PC-3 (cell line): ENCODE results near the gene IGFBP3. TPM values are rescaled to one million over a fixed set of nuclear protein-coding genes. Genes with fewer than 3 reads are reported as not detected.

ENCODE experiments used
- ATAC-seq: fragments of 200-7000 bp; cut with Tn5 transposase; 2 replicates; pipeline ENCODE4 v1.9.1; 2020; ENCODE audit warnings: mild to moderate bottlenecking, moderate library complexity
- BruUV-seq: library from RNA; stranded (reverse); fragments of 400-500 nt; replicated peaks from 2 replicates; lab custom pipeline; 2021; lab: Mats Ljungman, UMichigan
- CTCF ChIA-PET: fragments of 300-600 bp; sonication (Branson Sonifier 250); formaldehyde crosslinking; loops from one replicate; lab custom pipeline; 2022; ENCODE audit warnings: antibody characterized with exemption; lab: Charles Lee
- POLR2A ChIA-PET: fragments of 300-600 bp; sonication (Branson Sonifier 250); formaldehyde crosslinking; loops from one replicate; lab custom pipeline; 2022; ENCODE audit warnings: antibody characterized with exemption; ENCODE audit not compliant: unreplicated experiment; lab: Charles Lee
- DNase-seq: peaks from one replicate; pipeline ENCODE4 v3.0.0-alpha.2; 2015
- H2AFZ ChIP-seq: fragments of 300-600 bp; sonication (generic); 2 replicates; pipeline ENCODE4 v1.6.0; 2016; ENCODE audit warnings: antibody characterized with exemption, low read length
- H3F3A ChIP-seq: fragments of 300-600 bp; sonication (generic); one replicate; pipeline ENCODE4 v1.6.0; 2017; ENCODE audit warnings: antibody characterized with exemption, low read length, control low read depth, mild to moderate bottlenecking; ENCODE audit not compliant: unreplicated experiment
- H3K27ac ChIP-seq: fragments of 300-600 bp; sonication (generic); 2 replicates; pipeline ENCODE4 v1.5.1; 2016; ENCODE audit warnings: mild to moderate bottlenecking, low read length
- H3K27me3 ChIP-seq: fragments of 300-600 bp; sonication (generic); 2 replicates; pipeline ENCODE4 v1.6.1; 2016; ENCODE audit warnings: low read length, mixed read lengths
- H3K36me3 ChIP-seq: fragments of 300-600 bp; sonication (generic); 2 replicates; pipeline ENCODE4 v1.6.1; 2016; ENCODE audit warnings: low read depth, mixed run types, low read length, mixed read lengths
- H3K4me1 ChIP-seq: fragments of 300-600 bp; sonication (generic); 2 replicates; pipeline ENCODE4 v1.5.1; 2016; ENCODE audit warnings: low read length; ENCODE audit not compliant: insufficient read depth
- H3K4me2 ChIP-seq: fragments of 300-600 bp; sonication (generic); 2 replicates; pipeline ENCODE4 v1.6.0; 2016; ENCODE audit warnings: low read length
- H3K4me3 ChIP-seq: fragments of 300-600 bp; sonication (generic); 2 replicates; pipeline ENCODE4 v1.5.1; 2016; ENCODE audit warnings: mild to moderate bottlenecking, low read length, mixed read lengths
- H3K79me2 ChIP-seq: fragments of 300-600 bp; sonication (generic); 2 replicates; pipeline ENCODE4 v1.6.1; 2017; ENCODE audit warnings: low read length, mixed read lengths
- H3K9ac ChIP-seq: fragments of 300-600 bp; sonication (generic); 2 replicates; pipeline ENCODE4 v1.6.0; 2016; ENCODE audit warnings: mild to moderate bottlenecking, low read length
- H3K9me2 ChIP-seq: fragments of 300-600 bp; sonication (generic); replicated peaks from 2 replicates; pipeline ENCODE4 v1.6.1; 2016; ENCODE audit warnings: mixed run types, low read length, mixed read lengths
- H3K9me3 ChIP-seq: fragments of 300-600 bp; sonication (generic); 2 replicates; pipeline ENCODE4 v1.6.1; 2016; ENCODE audit warnings: low read length, mixed read lengths
- H4K20me1 ChIP-seq: fragments of 300-600 bp; sonication (generic); 2 replicates; pipeline ENCODE4 v1.6.1; 2016; ENCODE audit warnings: low read length, mixed read lengths
- CTCF ChIP-seq: fragments of 300-600 bp; sonication (generic); conservative IDR thresholded peaks from 2 replicates; pipeline ENCODE4 v1.5.1; 2017; ENCODE audit warnings: antibody characterized with exemption, low read depth, mild to moderate bottlenecking, low read length
- EZH2 ChIP-seq: fragments of 300-600 bp; sonication (generic); IDR thresholded peaks from one replicate; pipeline ENCODE4 v1.6.1; 2017; ENCODE audit warnings: antibody characterized with exemption, mild to moderate bottlenecking, low read length; ENCODE audit not compliant: unreplicated experiment
- EZH2phosphoT487 ChIP-seq: fragments of 300-600 bp; sonication (generic); IDR thresholded peaks from 2 replicates; pipeline ENCODE4 v1.6.1; 2018; ENCODE audit warnings: mild to moderate bottlenecking, antibody characterized with exemption, low read length, borderline replicate concordance
- intact Hi-C: fragments of 100-400 bp; cut with micrococcal nuclease; formaldehyde crosslinking; loops from 2 replicates; pipeline ENCODE4 v1.9.0; 2023
- total RNA-seq: library from RNA; depleted of rRNA; stranded (reverse); fragments of >200 nt; gene quantifications from 2 replicates; pipeline ENCODE4 v1.2.3, GENCODE V29; 2014

The IGFBP3 gene
- total RNA-seq, 1 experiment from 2014 or later: 120 TPM

GRCh38 chr7:45880433-45880860 lies 40.6 kb downstream of the IGFBP3 start:
- BruUV-seq: no TSS peak
- Histone ChIP-seq H3K9me3 (no peaks in the 10 kb centered on the region), H3K27ac (no peak overlapping the region), H3F3A (no peaks in the 10 kb centered on the region), H3K9ac (no peak overlapping the region), H4K20me1 (no peaks in the 10 kb centered on the region), H3K4me1 (peaks cover 11% of the 10 kb centered on the region), H3K9me2 (no peaks in the 10 kb centered on the region), H3K4me3 (no peak overlapping the region), H3K36me3 (no peaks in the 10 kb centered on the region), H3K27me3 (no peaks in the 10 kb centered on the region), H3K79me2 (no peaks in the 10 kb centered on the region), H2AFZ (no peak overlapping the region), H3K4me2 (no peak overlapping the region)
- no peak for DNase-seq
- intact Hi-C loops: loop anchor here (10.0 kb wide), 1 partner anchor 664 kb away; no protein-coding TSS in a partner anchor
- no peak for TF ChIP-seq EZH2phosphoT487
- ATAC-seq: no peak
- CTCF ChIA-PET: no interaction called here
- POLR2A ChIA-PET: no interaction called here

GRCh38 chr7:45878457-45879144 lies 42.5 kb downstream of the IGFBP3 start:
- H3K4me1 ChIP-seq: peaks cover 15% of the 10 kb centered on the region
- no peaks in the 10 kb centered on the region for H3K79me2 ChIP-seq
- H3K27me3 ChIP-seq: no peaks in the 10 kb centered on the region
- intact Hi-C loops: no loop called here
- H3K9me3 ChIP-seq: no peaks in the 10 kb centered on the region
- H3K4me2 ChIP-seq: no peak overlapping the region
- no peaks in the 10 kb centered on the region for H3K36me3 ChIP-seq
- no peaks in the 10 kb centered on the region for H3F3A ChIP-seq
- no peak overlapping the region for H3K27ac ChIP-seq
- BruUV-seq: no TSS peak
- ATAC-seq: no peak
- ChIA-PET CTCF (no interaction called here), POLR2A (no interaction called here)
- no peaks in the 10 kb centered on the region for H3K9me2 ChIP-seq
- no peak overlapping the region for H2AFZ ChIP-seq
- H3K4me3 ChIP-seq: no peak overlapping the region
- no peak for DNase-seq
- no peaks in the 10 kb centered on the region for H4K20me1 ChIP-seq
- TF ChIP-seq EZH2phosphoT487 (no peak), CTCF (no peak), EZH2 (no peak)
- H3K9ac ChIP-seq: no peak overlapping the region

GRCh38 chr7:45876519-45876918 lies 44.6 kb downstream of the IGFBP3 start:
- H3K4me2 ChIP-seq: no peak overlapping the region
- DNase-seq (no peak), ATAC-seq (no peak)
- H2AFZ ChIP-seq: no peak overlapping the region
- no peaks in the 10 kb centered on the region for H3K9me3 ChIP-seq
- peaks cover 15% of the 10 kb centered on the region for H3K4me1 ChIP-seq
- ChIA-PET POLR2A (no interaction called here), CTCF (no interaction called here)
- H3K4me3 ChIP-seq: no peak overlapping the region
- no peaks in the 10 kb centered on the region for H4K20me1 ChIP-seq
- TF ChIP-seq EZH2 (no peak), CTCF (no peak), EZH2phosphoT487 (no peak)
- BruUV-seq: no TSS peak
- no peak overlapping the region for H3K27ac ChIP-seq
- no peaks in the 10 kb centered on the region for H3F3A ChIP-seq
- H3K9ac ChIP-seq: no peak overlapping the region
- H3K27me3 ChIP-seq: no peaks in the 10 kb centered on the region
- intact Hi-C loops: no loop called here
- H3K79me2 ChIP-seq: no peaks in the 10 kb centered on the region
- H3K9me2 ChIP-seq: no peaks in the 10 kb centered on the region
- H3K36me3 ChIP-seq: no peaks in the 10 kb centered on the region
